HEK293 (cell line): Measurements from ENCODE around the gene AHCYL2.
A peak's percentile ranks its signal among the peaks of the same experiment; 100 is the strongest.

Source experiments
- CTCF ChIA-PET: fragments of 350-600 bp; formaldehyde crosslinking; extraction: SDS; loops from one replicate; lab custom pipeline; 2021; ENCODE audit warnings: antibody characterized with exemption; lab: Yijun Ruan, JAX
- POLR2A ChIA-PET: fragments of 300-600 bp; formaldehyde crosslinking; extraction: SDS; loops from one replicate; lab custom pipeline; 2020; ENCODE audit warnings: antibody characterized with exemption, inconsistent platforms; lab: Yijun Ruan, JAX
- H3K27ac ChIP-seq: fragments of 200-500 bp; sonication (Bioruptor generic); 2 replicates; pipeline ENCODE4 v1.5.1; 2014; ENCODE audit warnings: low read depth, low read length, control low read depth, inconsistent platforms; ENCODE audit errors: extremely low read depth
- H3K36me3 ChIP-seq, 2 experiments: fragments of 200-500 bp in 1 of 2; sonication (Bioruptor generic) in 1 of 2; 1 replicate in 1 of 2; 2 replicates in 1 of 2; pipeline ENCODE4 v1.5.1; 2014 to 2017; ENCODE audit warnings: inconsistent platforms in 2 of 2, low read length in 2 of 2; ENCODE audit not compliant: control insufficient read depth in 2 of 2, insufficient read depth in 1 of 2
- H3K4me1 ChIP-seq: fragments of 200-500 bp; sonication (Bioruptor generic); 2 replicates; pipeline ENCODE4 v1.5.1; 2014; ENCODE audit warnings: mild to moderate bottlenecking, low read length, inconsistent platforms; ENCODE audit not compliant: control insufficient read depth, insufficient read depth
- H3K4me3 ChIP-seq: 2 replicates; pipeline ENCODE4 v1.5.1; 2011; ENCODE audit warnings: low read depth, mild to moderate bottlenecking, control low read depth, low read length, moderate library complexity
- H3K9me3 ChIP-seq: fragments of 200-500 bp; sonication (Bioruptor generic); 2 replicates; pipeline ENCODE4 v1.5.1; 2014; ENCODE audit warnings: low read depth, low read length, inconsistent platforms; ENCODE audit not compliant: control insufficient read depth, insufficient read depth
- GLI4 ChIP-seq: fragments of 450-650 bp; formaldehyde crosslinking; IDR thresholded peaks from 2 replicates; pipeline ENCODE4 v1.5.1; 2016; ENCODE audit warnings: missing biosample characterization, missing genetic modification characterization
- HOXC10 ChIP-seq: sonication (generic); formaldehyde crosslinking; IDR thresholded peaks from 2 replicates; pipeline ENCODE4 v1.8.1; 2023; ENCODE audit warnings: mild to moderate bottlenecking, missing genetic modification reagents
- INSM2 ChIP-seq: fragments of 450-650 bp; formaldehyde crosslinking; IDR thresholded peaks from 2 replicates; pipeline ENCODE4 v1.5.1; 2016; ENCODE audit warnings: missing biosample characterization, missing genetic modification characterization
- KLF1 ChIP-seq: fragments of 450-650 bp; formaldehyde crosslinking; IDR thresholded peaks from 2 replicates; pipeline ENCODE4 v1.5.1; 2016; ENCODE audit warnings: missing biosample characterization, missing genetic modification characterization
- PRDM10 ChIP-seq: fragments of 450-650 bp; formaldehyde crosslinking; IDR thresholded peaks from 2 replicates; pipeline ENCODE4 v1.5.1; 2016; ENCODE audit warnings: missing biosample characterization, missing genetic modification characterization
- ZBTB1 ChIP-seq: fragments of 450-650 bp; formaldehyde crosslinking; IDR thresholded peaks from 2 replicates; pipeline ENCODE4 v1.5.1; 2016; ENCODE audit warnings: missing biosample characterization, missing genetic modification characterization
- ZBTB21 ChIP-seq: fragments of 450-650 bp; formaldehyde crosslinking; IDR thresholded peaks from 2 replicates; pipeline ENCODE4 v1.5.1; 2017; ENCODE audit warnings: missing biosample characterization, missing genetic modification characterization
- ZNF24 ChIP-seq: fragments of 450-650 bp; formaldehyde crosslinking; IDR thresholded peaks from 2 replicates; pipeline ENCODE4 v1.5.1; 2016; ENCODE audit warnings: missing biosample characterization, missing genetic modification characterization
- ZNF292 ChIP-seq: fragments of 450-650 bp; formaldehyde crosslinking; IDR thresholded peaks from 2 replicates; pipeline ENCODE4 v1.5.1; 2016; ENCODE audit warnings: low read depth, missing biosample characterization, missing genetic modification characterization, borderline replicate concordance
- ZNF366 ChIP-seq: fragments of 450-650 bp; formaldehyde crosslinking; conservative IDR thresholded peaks from 2 replicates; pipeline ENCODE4 v1.5.1; 2016; ENCODE audit warnings: missing biosample characterization, missing genetic modification characterization
- ZNF394 ChIP-seq: fragments of 450-650 bp; formaldehyde crosslinking; IDR thresholded peaks from 2 replicates; pipeline ENCODE4 v1.5.1; 2016; ENCODE audit warnings: missing biosample characterization, missing genetic modification characterization, mild to moderate bottlenecking, moderate library complexity, borderline replicate concordance
- ZNF433 ChIP-seq: fragments of 450-650 bp; formaldehyde crosslinking; IDR thresholded peaks from 2 replicates; pipeline ENCODE4 v1.5.1; 2016; ENCODE audit warnings: missing biosample characterization, missing genetic modification characterization, low read depth
- ZNF501 ChIP-seq: fragments of 450-650 bp; formaldehyde crosslinking; IDR thresholded peaks from 2 replicates; pipeline ENCODE4 v1.5.1; 2016; ENCODE audit warnings: missing biosample characterization, missing genetic modification characterization
- ZNF510 ChIP-seq: fragments of 450-650 bp; formaldehyde crosslinking; IDR thresholded peaks from 2 replicates; pipeline ENCODE4 v1.5.1; 2018; ENCODE audit warnings: mild to moderate bottlenecking, missing genetic modification characterization, missing biosample characterization; ENCODE audit not compliant: insufficient replicate concordance
- ZNF692 ChIP-seq: fragments of 450-650 bp; formaldehyde crosslinking; IDR thresholded peaks from 2 replicates; pipeline ENCODE4 v1.5.1; 2016; ENCODE audit warnings: missing biosample characterization, missing genetic modification characterization
- ZNF707 ChIP-seq: fragments of 450-650 bp; formaldehyde crosslinking; IDR thresholded peaks from 2 replicates; pipeline ENCODE4 v1.5.1; 2016; ENCODE audit warnings: missing biosample characterization, missing genetic modification characterization
- ZNF843 ChIP-seq: fragments of 450-650 bp; formaldehyde crosslinking; IDR thresholded peaks from 2 replicates; pipeline ENCODE4 v1.5.1; 2016; ENCODE audit warnings: missing biosample characterization, missing genetic modification characterization

AHCYL2 gene

DNA sequence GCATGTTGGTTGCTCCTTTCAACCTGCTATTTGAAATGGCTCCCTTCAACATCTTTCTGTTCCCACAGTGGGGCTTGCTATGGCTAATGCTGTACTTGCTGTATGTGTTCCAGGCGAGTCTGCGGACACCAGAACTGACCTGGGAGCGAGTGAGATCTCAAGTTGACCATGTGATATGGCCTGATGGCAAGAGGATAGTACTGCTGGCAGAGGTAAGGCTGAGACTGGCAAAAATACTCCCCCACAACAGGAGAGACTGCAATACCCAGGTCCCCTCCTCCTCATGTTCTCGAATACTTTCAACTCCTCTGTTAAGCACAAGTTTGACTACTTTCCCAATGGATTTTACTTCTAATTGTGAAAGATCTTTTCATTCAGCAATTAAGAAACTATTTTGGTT lies 197.9 kb downstream of the AHCYL2 start:
- ChIA-PET POLR2A (no interaction called here), CTCF (no interaction called here)
- H3K36me3 ChIP-seq = peaks cover 0 to 11% of the 10 kb centered on the region in 2 experiments; a peak in 2 of 3 replicates
- H3K4me3 ChIP-seq = no peak overlapping the region
- H3K4me1 ChIP-seq = no peaks in the 10 kb centered on the region
- TF ChIP-seq ZNF394 (tag by site-specific recombination) = no peak
- TF ChIP-seq ZNF433 (tag by site-specific recombination) = no peak
- TF ChIP-seq KLF1 (tag by site-specific recombination) = no peak
- no peak for TF ChIP-seq ZBTB21 (tag by site-specific recombination)
- TF ChIP-seq ZNF501 = no peak
- TF ChIP-seq ZNF843 (tag by site-specific recombination) = no peak
- no peak for TF ChIP-seq ZNF292 (tag by site-specific recombination)
- no peak for TF ChIP-seq ZNF510 (tag by site-specific recombination)
- TF ChIP-seq INSM2 (tag by site-specific recombination) = no peak
- no peak for TF ChIP-seq ZNF24 (tag by site-specific recombination)
- TF ChIP-seq ZNF366 (tag by site-specific recombination) = no peak
- no peak for TF ChIP-seq GLI4 (tag by site-specific recombination)
- no peak for TF ChIP-seq PRDM10 (tag by site-specific recombination)
- no peak for TF ChIP-seq ZBTB1 (tag by site-specific recombination)
- no peak for TF ChIP-seq HOXC10
- H3K9me3 ChIP-seq = no peaks in the 10 kb centered on the region
- H3K27ac ChIP-seq = no peak overlapping the region

GRCh38 chr7:129423700-129424410 lies 199.0 kb downstream of the AHCYL2 start:
- no peaks in the 10 kb centered on the region for H3K9me3 ChIP-seq
- H3K36me3 ChIP-seq = peaks cover 0 to 11% of the 10 kb centered on the region in 2 experiments; a peak in 2 of 3 replicates
- POLR2A ChIA-PET = interaction anchor here (1.4 kb wide), 1 partner anchor 10 kb away, joined by 7 read pairs; the partner anchor contains the start of gene STRIP2
- CTCF ChIA-PET = interaction anchor here (0.6 to 0.8 kb wide), 5 partner anchors 16 to 599 kb away, joined by 3 to 5 read pairs (median 4); no protein-coding TSS in a partner anchor
- H3K4me3 ChIP-seq = no peak overlapping the region
- no peak overlapping the region for H3K27ac ChIP-seq
- no peaks in the 10 kb centered on the region for H3K4me1 ChIP-seq
- TF ChIP-seq ZNF707 (tag by site-specific recombination) (no peak), ZNF692 (tag by site-specific recombination) (0 out of 2 replicates have a peak, but pooled peaks have one; percentile 20)
